Kidney (tissue), 14 donors: ENCODE results near the gene MEGF11. TPM values are rescaled to one million over a fixed set of nuclear protein-coding genes. Genes with fewer than 3 reads are reported as not detected.

Experiments used
- DNase-seq, 5 donors: peaks; one replicate each; pipeline ENCODE4 v3.0.0-alpha.2; 2013 to 2020
- FAIRE-seq: peaks from 2 replicates; lab custom pipeline; 2012; peaks lifted over from hg19 to GRCh38; lab: Jason Lieb, UNC
- H3K27ac ChIP-seq, 2 donors: one replicate each; pipeline ENCODE4 v1.7.0; 2013; ENCODE audit warnings: low read depth in 2 of 2, low read length in 2 of 2, inconsistent platforms in 1 of 2
- H3K27me3 ChIP-seq: one replicate; pipeline ENCODE4 v1.7.1; 2013; ENCODE audit warnings: low read length, inconsistent platforms; ENCODE audit not compliant: control insufficient read depth, insufficient read depth
- H3K36me3 ChIP-seq, 3 donors: one replicate each; pipeline versions ENCODE4 v1.7.0 to v1.7.1; 2013; ENCODE audit warnings: low read length in 3 of 3, control low read depth in 1 of 3, inconsistent platforms in 1 of 3; ENCODE audit not compliant: insufficient read depth in 3 of 3, control insufficient read depth in 2 of 3
- H3K4me1 ChIP-seq, 3 donors: one replicate each; pipeline versions ENCODE4 v1.7.0 to v1.7.1; 2013; ENCODE audit warnings: low read length in 3 of 3, inconsistent platforms in 1 of 3, low read depth in 1 of 3; ENCODE audit not compliant: control insufficient read depth in 2 of 3, insufficient read depth in 2 of 3
- H3K4me3 ChIP-seq, 3 donors: one replicate each; pipeline versions ENCODE4 v1.7.0 to v1.8.1; 2013; ENCODE audit warnings: low read length in 3 of 3, control low read depth in 1 of 3, inconsistent platforms in 1 of 3
- H3K9ac ChIP-seq, 3 donors: one replicate each; pipeline versions ENCODE4 v1.7.0 to v1.7.1; 2013; ENCODE audit warnings: low read length in 3 of 3, control low read depth in 1 of 3, inconsistent platforms in 1 of 3
- H3K9me3 ChIP-seq, 3 donors: one replicate each; pipeline versions ENCODE4 v1.7.0 to v1.7.1; 2013; ENCODE audit warnings: low read length in 3 of 3, control low read depth in 1 of 3, inconsistent platforms in 1 of 3; ENCODE audit not compliant: control insufficient read depth in 2 of 3, insufficient read depth in 1 of 3
- intact Hi-C: fragments of 100-400 bp; cut with DNase I; formaldehyde crosslinking; loops from one replicate; pipeline ENCODE4 v1.11.1; 2022
- polyA plus RNA-seq: library from polyadenylated mRNA; stranded (reverse); fragments of 350-450 nt; fragmentation: Illumina TruSeq; extraction: RNeasy Lipid Tissue Mini Kit (QIAGEN cat#74804); gene quantifications from one replicate; pipeline ENCODE4 v1.2.3, GENCODE V29; 2014; ENCODE audit warnings: low read depth, low replicate concordance; ENCODE audit not compliant: insufficient read depth
- total RNA-seq: library from RNA; stranded (reverse); fragmentation: NEBNext Ultra II Directional; extraction: Animal tissue kit (Norgen Biotek cat#: 25700); gene quantifications from one replicate; pipeline ENCODE4 v1.2.1, GENCODE V29; 2021
- TF ChIP-seq, protein P1 (sequence below): IDR thresholded peaks from 3 replicates; pipeline ENCODE4 v1.5.1; 2012; ENCODE audit warnings: mild to moderate bottlenecking, moderate library complexity, borderline replicate concordance; ENCODE audit not compliant: insufficient read depth; ENCODE audit errors: extremely low read depth
- donor health status: control.
- donor health status: control.
- donor health status: control.
- donor health status: control.
- donor health status: control.
- donor health status: DM: yes; HTN: yes; CAD: no.
- donor health status: Normal renal cell carcinoma (clear cell type).

MEGF11 gene
- total and polyA plus RNA-seq, 2 donors from 2014 or later, result 10.4 to 41.8 TPM

DNA sequence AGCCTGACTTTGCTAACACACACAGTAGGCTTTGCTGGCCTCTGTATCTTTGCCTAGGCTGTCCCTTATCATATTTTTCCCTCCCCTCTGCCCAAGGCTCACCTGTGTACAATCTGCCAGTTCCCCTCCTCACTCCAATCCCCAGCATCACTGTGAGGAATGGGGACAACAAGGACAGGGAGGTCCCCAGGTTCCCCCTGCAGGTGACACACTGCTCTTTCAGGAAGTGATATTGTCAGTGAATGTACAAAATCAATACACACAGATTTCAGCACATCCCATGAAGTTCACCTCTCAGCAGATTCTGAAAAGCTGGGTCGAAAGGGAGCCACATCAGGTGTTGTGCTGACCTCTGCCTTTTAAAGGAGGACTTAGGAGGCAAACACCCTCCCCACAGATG lies 206.8 kb downstream of the MEGF11 start:
- Histone ChIP-seq H3K27me3 (no peaks in the 10 kb centered on the region), H3K4me1 (no peaks in the 10 kb centered on the region), H3K4me3 (no peak overlapping the region), H3K36me3 (no peaks in the 10 kb centered on the region), H3K9ac (no peak overlapping the region), H3K27ac (no peak overlapping the region), H3K9me3 (no peaks in the 10 kb centered on the region)
- intact Hi-C loops, result no loop called here
- TF ChIP-seq, protein P1, sequence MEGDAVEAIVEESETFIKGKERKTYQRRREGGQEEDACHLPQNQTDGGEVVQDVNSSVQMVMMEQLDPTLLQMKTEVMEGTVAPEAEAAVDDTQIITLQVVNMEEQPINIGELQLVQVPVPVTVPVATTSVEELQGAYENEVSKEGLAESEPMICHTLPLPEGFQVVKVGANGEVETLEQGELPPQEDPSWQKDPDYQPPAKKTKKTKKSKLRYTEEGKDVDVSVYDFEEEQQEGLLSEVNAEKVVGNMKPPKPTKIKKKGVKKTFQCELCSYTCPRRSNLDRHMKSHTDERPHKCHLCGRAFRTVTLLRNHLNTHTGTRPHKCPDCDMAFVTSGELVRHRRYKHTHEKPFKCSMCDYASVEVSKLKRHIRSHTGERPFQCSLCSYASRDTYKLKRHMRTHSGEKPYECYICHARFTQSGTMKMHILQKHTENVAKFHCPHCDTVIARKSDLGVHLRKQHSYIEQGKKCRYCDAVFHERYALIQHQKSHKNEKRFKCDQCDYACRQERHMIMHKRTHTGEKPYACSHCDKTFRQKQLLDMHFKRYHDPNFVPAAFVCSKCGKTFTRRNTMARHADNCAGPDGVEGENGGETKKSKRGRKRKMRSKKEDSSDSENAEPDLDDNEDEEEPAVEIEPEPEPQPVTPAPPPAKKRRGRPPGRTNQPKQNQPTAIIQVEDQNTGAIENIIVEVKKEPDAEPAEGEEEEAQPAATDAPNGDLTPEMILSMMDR, result no peak
- FAIRE-seq (no peak), DNase-seq (no peak)

DNA sequence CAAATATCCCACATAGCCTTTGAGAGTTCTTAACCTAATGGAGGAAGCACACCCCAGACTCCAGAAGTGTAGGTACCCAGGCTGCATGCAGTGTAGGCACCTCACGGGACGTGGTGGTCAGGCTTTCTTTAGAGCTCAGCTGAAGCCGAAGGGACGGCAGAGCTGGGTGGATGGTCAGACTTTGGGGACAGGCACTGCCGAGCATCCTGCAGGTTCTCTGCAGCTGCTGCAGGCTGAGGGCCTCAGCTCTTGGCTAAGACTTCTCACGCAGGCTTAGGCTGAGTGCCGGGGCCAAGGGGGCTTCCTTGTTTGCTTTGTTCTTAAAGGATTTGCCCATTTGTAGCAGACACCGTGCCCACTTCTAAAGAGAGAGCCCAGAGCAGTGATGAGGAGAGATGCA lies 207.2 kb downstream of the MEGF11 start:
- DNase-seq (no peak), FAIRE-seq (no peak)
- H3K36me3 ChIP-seq, result no peaks in the 10 kb centered on the region
- H3K4me1 ChIP-seq, result no peaks in the 10 kb centered on the region
- TF ChIP-seq, protein P1, result no peak
- H3K9ac ChIP-seq, result no peak overlapping the region
- H3K9me3 ChIP-seq, result no peaks in the 10 kb centered on the region
- intact Hi-C loops, result no loop called here
- no peaks in the 10 kb centered on the region for H3K27me3 ChIP-seq
- no peak overlapping the region for H3K27ac ChIP-seq
- H3K4me3 ChIP-seq, result no peak overlapping the region

DNA sequence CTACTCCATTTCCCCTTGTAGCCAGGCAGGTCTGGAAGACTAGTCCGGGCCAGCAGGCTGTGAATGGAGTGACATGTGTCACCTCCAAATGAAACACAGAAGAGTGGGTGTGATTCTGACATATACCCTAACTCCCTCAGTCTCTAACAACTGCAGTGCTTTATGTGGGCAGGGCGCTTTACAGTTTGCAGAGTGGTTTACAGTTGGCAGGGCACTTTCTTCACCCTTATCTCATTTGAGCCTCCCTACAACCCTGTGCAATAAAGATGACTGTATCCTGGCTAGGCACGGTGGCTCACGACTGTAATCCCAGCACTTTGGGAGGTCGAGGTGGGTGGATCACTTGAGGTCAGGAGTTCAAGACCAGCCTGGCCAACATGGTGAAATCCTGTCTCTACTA lies 208.0 kb downstream of the MEGF11 start:
- FAIRE-seq (no peak), DNase-seq (no peak)
- intact Hi-C loops, result no loop called here
- H3K36me3 ChIP-seq, result no peaks in the 10 kb centered on the region
- no peak overlapping the region for H3K9ac ChIP-seq
- H3K4me3 ChIP-seq, result no peak overlapping the region
- TF ChIP-seq, protein P1, result no peak
- H3K27ac ChIP-seq, result no peak overlapping the region
- no peaks in the 10 kb centered on the region for H3K27me3 ChIP-seq
- H3K4me1 ChIP-seq, result no peaks in the 10 kb centered on the region
- H3K9me3 ChIP-seq, result no peaks in the 10 kb centered on the region

DNA sequence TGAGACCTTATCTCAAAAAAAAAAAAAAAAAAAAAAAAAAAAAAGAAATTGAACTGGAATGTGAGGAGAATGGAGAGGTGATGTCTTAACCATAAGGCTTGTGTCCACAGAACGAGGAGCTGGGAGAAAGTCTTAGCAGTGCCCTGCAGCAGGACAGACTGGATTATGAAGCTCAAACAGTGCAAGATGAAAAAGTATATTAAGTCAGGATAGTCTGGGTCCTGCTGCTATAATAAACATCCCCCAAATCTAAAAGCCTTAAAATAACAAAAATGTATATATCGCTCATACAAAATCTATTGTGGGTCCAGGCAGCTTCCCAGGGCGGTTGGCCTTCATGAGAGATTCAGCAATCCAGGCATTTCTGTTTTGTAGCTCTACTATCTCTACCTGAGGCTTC lies 208.7 kb downstream of the MEGF11 start:
- intact Hi-C loops, result no loop called here
- Histone ChIP-seq H3K4me1 (no peaks in the 10 kb centered on the region), H3K36me3 (no peaks in the 10 kb centered on the region), H3K9me3 (no peaks in the 10 kb centered on the region), H3K27ac (no peak overlapping the region), H3K27me3 (no peaks in the 10 kb centered on the region), H3K4me3 (no peak overlapping the region), H3K9ac (no peak overlapping the region)
- no peak for DNase-seq
- TF ChIP-seq, protein P1, result no peak
- FAIRE-seq, result no peak
